GM23338 (cell line): ENCODE measurements around the gene RPS28. TPM values are rescaled to one million over a fixed set of nuclear protein-coding genes. Genes with fewer than 3 reads are reported as not detected.

Source experiments
- ATAC-seq: fragments of 200-7000 bp; cut with Tn5 transposase; 3 replicates; pipeline ENCODE4 v1.9.1; 2020
- DNase-seq: peaks from one replicate; pipeline ENCODE4 v3.0.0-alpha.2; 2015; ENCODE audit warnings: low spot score
- H2AFZ ChIP-seq: fragments of 200-600 bp; sonication (generic); 2 replicates; pipeline ENCODE4 v1.8.0; 2016; ENCODE audit warnings: antibody characterized with exemption, mild to moderate bottlenecking, moderate library complexity
- H3F3A ChIP-seq: fragments of 200-600 bp; sonication (generic); replicated peaks from 2 replicates; pipeline ENCODE4 v1.8.0; 2017; ENCODE audit warnings: antibody characterized with exemption, mixed run types, low read depth
- H3K27ac ChIP-seq: fragments of 200-600 bp; sonication (generic); 2 replicates; pipeline ENCODE4 v1.6.1; 2016; ENCODE audit warnings: low read depth
- H3K27me3 ChIP-seq: fragments of 200-600 bp; sonication (generic); 2 replicates; pipeline ENCODE4 v1.8.0; 2016; ENCODE audit warnings: mild to moderate bottlenecking, mixed run types, moderate library complexity; ENCODE audit not compliant: insufficient read depth
- H3K36me3 ChIP-seq: fragments of 200-600 bp; sonication (generic); 2 replicates; pipeline ENCODE4 v1.8.0; 2016; ENCODE audit warnings: mild to moderate bottlenecking; ENCODE audit not compliant: insufficient read depth
- H3K4me1 ChIP-seq: fragments of 200-600 bp; sonication (generic); 2 replicates; pipeline ENCODE4 v1.8.0; 2016; ENCODE audit warnings: mild to moderate bottlenecking, moderate library complexity; ENCODE audit not compliant: insufficient read depth
- H3K4me2 ChIP-seq: fragments of 200-600 bp; sonication (generic); 2 replicates; pipeline ENCODE4 v1.7.1; 2017; ENCODE audit warnings: mixed run types
- H3K4me3 ChIP-seq: fragments of 200-600 bp; sonication (generic); 2 replicates; pipeline ENCODE4 v1.6.1; 2016; ENCODE audit warnings: mixed run types
- H3K79me2 ChIP-seq: fragments of 200-600 bp; sonication (generic); replicated peaks from 2 replicates; pipeline ENCODE4 v1.8.0; 2017; ENCODE audit warnings: mild to moderate bottlenecking; ENCODE audit not compliant: insufficient read depth
- H3K9me2 ChIP-seq: fragments of 200-600 bp; sonication (generic); 2 replicates; pipeline ENCODE4 v1.8.0; 2017; ENCODE audit not compliant: insufficient read depth
- H4K20me1 ChIP-seq: fragments of 200-600 bp; sonication (generic); replicated peaks from 2 replicates; pipeline ENCODE4 v1.8.0; 2017; ENCODE audit warnings: mild to moderate bottlenecking; ENCODE audit not compliant: insufficient read depth
- H3K27ac Mint-ChIP-seq: 2 replicates; pipeline ENCODE4 v1.8.0; 2020; ENCODE audit warnings: inconsistent platforms, mild to moderate bottlenecking, moderate library complexity, mixed read lengths
- H3K27me3 Mint-ChIP-seq: 3 replicates; pipeline ENCODE4 v1.8.0; 2022; ENCODE audit warnings: low read depth, mild to moderate bottlenecking, moderate library complexity, mixed read lengths, inconsistent platforms; ENCODE audit not compliant: insufficient read depth, poor library complexity
- H3K36me3 Mint-ChIP-seq: 3 replicates; pipeline ENCODE4 v1.8.0; 2021; ENCODE audit warnings: low read depth, mild to moderate bottlenecking, inconsistent platforms, moderate library complexity, mixed read lengths
- H3K4me1 Mint-ChIP-seq: 3 replicates; pipeline ENCODE4 v1.8.0; 2020; ENCODE audit warnings: mild to moderate bottlenecking, inconsistent platforms, mixed read lengths
- H3K4me3 Mint-ChIP-seq: 3 replicates; pipeline ENCODE4 v1.8.0; 2021; ENCODE audit warnings: moderate library complexity, mild to moderate bottlenecking, inconsistent platforms, mixed read lengths
- H3K9me3 Mint-ChIP-seq: 3 replicates; pipeline ENCODE4 v1.8.0; 2020; ENCODE audit warnings: moderate library complexity, mild to moderate bottlenecking, inconsistent platforms, mixed read lengths
- CTCF ChIP-seq, 2 experiments: fragments of 200-600 bp in 1 of 2; sonication (generic) in 1 of 2; conservative IDR thresholded peaks; 2 replicates each; pipeline versions ENCODE4 v1.5.1 to v1.6.1; 2016 to 2017; ENCODE audit warnings: antibody characterized with exemption in 2 of 2, low read depth in 2 of 2, mild to moderate bottlenecking in 2 of 2, moderate library complexity in 1 of 2
- NANOG ChIP-seq: IDR thresholded peaks from 2 replicates; pipeline ENCODE4 v1.6.1; 2016; ENCODE audit warnings: antibody characterized with exemption, borderline replicate concordance
- POLR2AphosphoS5 ChIP-seq: IDR thresholded peaks from 2 replicates; pipeline ENCODE4 v1.6.1; 2016; ENCODE audit warnings: antibody characterized with exemption, low read depth
- REST ChIP-seq: IDR thresholded peaks from one replicate; pipeline ENCODE4 v1.6.1; 2018; ENCODE audit warnings: antibody characterized with exemption; ENCODE audit not compliant: unreplicated experiment
- STAT1 ChIP-seq: IDR thresholded peaks from one replicate; pipeline ENCODE4 v1.6.1; 2016; ENCODE audit warnings: antibody characterized with exemption; ENCODE audit not compliant: unreplicated experiment
- ZNF331 ChIP-seq: fragments of 250-450 bp; sonication (Bioruptor Pico); IDR thresholded peaks from 2 replicates; pipeline ENCODE4 v1.5.0; 2020; ENCODE audit warnings: low read depth, mild to moderate bottlenecking, moderate library complexity
- ZNF462 ChIP-seq: fragments of 250-450 bp; sonication (Bioruptor Pico); IDR thresholded peaks from 2 replicates; pipeline ENCODE4 v1.5.0; 2020; ENCODE audit warnings: mild to moderate bottlenecking, moderate library complexity
- polyA plus RNA-seq: library from polyadenylated mRNA; unstranded; fragments of >200 nt; fragmentation: Nextera tagmentation; extraction: Ambion mirVana; gene quantifications from 2 replicates; pipeline ENCODE4 v1.2.1, GENCODE V29; 2016
- total RNA-seq: library from RNA; depleted of rRNA; stranded (reverse); fragments of >200 nt; shearing (Covaris generic); gene quantifications from 2 replicates; pipeline ENCODE4 v1.2.3, GENCODE V29; 2014

RPS28 gene
- total and polyA plus RNA-seq, 2 experiments from 2014 or later, result 174 to 1,790 TPM

- TF ChIP-seq CTCF (conservative IDR thresholded peaks at IDR 0.05; ENCODE audit: low read depth in 2 of 2) (no peak), ZNF462 (no peak), POLR2AphosphoS5 (no peak)
Observed at GRCh38 chr19:8310342-8311055, 10.8 kb upstream of the RPS28 start (continued).

GRCh38 chr19:8311461-8312260, 9.6 kb upstream of the RPS28 start:
- Histone ChIP-seq H3K36me3 (no peaks in the 10 kb centered on the region), H2AFZ (no peak overlapping the region), H3K79me2 (peaks cover 10% of the 10 kb centered on the region), H3K9me2 (no peaks in the 10 kb centered on the region), H4K20me1 (peaks cover 3% of the 10 kb centered on the region; the same call in 1 of the 2 replicates), H3K4me2 (no peak overlapping the region), H3K27me3 (no peaks in the 10 kb centered on the region), H3K4me1 (peaks cover 10% of the 10 kb centered on the region; the same call in 1 of the 2 replicates), H3F3A (peaks cover 3% of the 10 kb centered on the region), H3K27ac (no peak overlapping the region), H3K4me3 (no peak overlapping the region)
- H3K4me1 Mint-ChIP-seq, result peaks cover 17% of the 10 kb centered on the region
- peaks cover 55% of the 10 kb centered on the region for H3K36me3 Mint-ChIP-seq
- H3K9me3 Mint-ChIP-seq, result no peaks in the 10 kb centered on the region
- ATAC-seq (no peak), DNase-seq (no peak)
- H3K4me3 Mint-ChIP-seq, result no peak overlapping the region
- peaks cover 15% of the 10 kb centered on the region for H3K27me3 Mint-ChIP-seq
- no peak for TF ChIP-seq CTCF (conservative IDR thresholded peaks at IDR 0.05; ENCODE audit: low read depth in 2 of 2)
- no peak for TF ChIP-seq NANOG
- no peak for TF ChIP-seq POLR2AphosphoS5
- TF ChIP-seq REST, result no peak
- TF ChIP-seq ZNF331 (CRISPR knock-in tag), result no peak
- no peak for TF ChIP-seq STAT1
- H3K27ac Mint-ChIP-seq, result no peak overlapping the region
